ENCODE results near the gene PKHD1.
"Not testable (repeated sequence)": the region's sequence is repeated elsewhere in the genome, so short reads cannot be mapped to it uniquely, and the experiment has no call there.

PKHD1 gene

DNA sequence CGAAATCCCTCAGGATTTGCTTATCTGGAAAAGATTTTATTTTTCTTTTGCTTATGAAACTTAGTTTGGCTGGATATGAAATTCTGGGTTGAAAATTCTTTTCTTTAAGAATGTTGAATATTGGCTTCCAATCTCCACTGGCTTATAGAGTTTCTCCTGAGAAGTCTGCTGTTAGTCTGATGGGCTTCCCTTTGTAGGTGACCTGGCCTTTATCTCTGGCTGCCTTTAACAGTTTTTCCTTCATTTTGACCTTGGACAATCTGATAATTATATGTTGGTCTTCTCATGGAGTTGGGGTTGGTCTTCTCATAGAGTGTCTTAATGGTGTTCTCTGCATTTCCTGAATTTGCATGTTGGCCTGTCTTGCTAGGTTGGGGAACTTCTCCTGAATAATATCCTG, 234.3 kb downstream of the PKHD1 start:
- H3K27me3 Mint-ChIP-seq; H3K9me3 Mint-ChIP-seq; H3K27ac Mint-ChIP-seq; H3K36me3 Mint-ChIP-seq; H3K4me1 Mint-ChIP-seq; DNase-seq (ENCODE audit: low spot score in 2 of 2); ATAC-seq (ENCODE audit: low read depth); H3K4me3 Mint-ChIP-seq: not testable (repeated sequence)

GRCh38 chr6:51846531-51846930, 240.9 kb downstream of the PKHD1 start:
- ATAC-seq (ENCODE audit: low read depth): no peak
- no peaks in the 10 kb centered on the region for H3K9me3 Mint-ChIP-seq
- no peaks in the 10 kb centered on the region for H3K4me1 Mint-ChIP-seq
- no peak overlapping the region for H3K4me3 Mint-ChIP-seq
- H3K27me3 Mint-ChIP-seq: no peaks in the 10 kb centered on the region
- no peaks in the 10 kb centered on the region for H3K36me3 Mint-ChIP-seq
- DNase-seq (ENCODE audit: low spot score in 2 of 2): no peak
- no peak overlapping the region for H3K27ac Mint-ChIP-seq

- ATAC-seq (ENCODE audit: low read depth): no peak
- H3K27ac Mint-ChIP-seq: no peak overlapping the region
- no peaks in the 10 kb centered on the region for H3K36me3 Mint-ChIP-seq
- DNase-seq (ENCODE audit: low spot score in 2 of 2): no peak
- H3K4me1 Mint-ChIP-seq: no peaks in the 10 kb centered on the region
- no peak overlapping the region for H3K4me3 Mint-ChIP-seq
- H3K27me3 Mint-ChIP-seq: peaks cover 1% of the 10 kb centered on the region
- no peaks in the 10 kb centered on the region for H3K9me3 Mint-ChIP-seq
These were observed 243.1 kb downstream of the PKHD1 start for GRCh38 chr6:51844336-51844735.

DNA sequence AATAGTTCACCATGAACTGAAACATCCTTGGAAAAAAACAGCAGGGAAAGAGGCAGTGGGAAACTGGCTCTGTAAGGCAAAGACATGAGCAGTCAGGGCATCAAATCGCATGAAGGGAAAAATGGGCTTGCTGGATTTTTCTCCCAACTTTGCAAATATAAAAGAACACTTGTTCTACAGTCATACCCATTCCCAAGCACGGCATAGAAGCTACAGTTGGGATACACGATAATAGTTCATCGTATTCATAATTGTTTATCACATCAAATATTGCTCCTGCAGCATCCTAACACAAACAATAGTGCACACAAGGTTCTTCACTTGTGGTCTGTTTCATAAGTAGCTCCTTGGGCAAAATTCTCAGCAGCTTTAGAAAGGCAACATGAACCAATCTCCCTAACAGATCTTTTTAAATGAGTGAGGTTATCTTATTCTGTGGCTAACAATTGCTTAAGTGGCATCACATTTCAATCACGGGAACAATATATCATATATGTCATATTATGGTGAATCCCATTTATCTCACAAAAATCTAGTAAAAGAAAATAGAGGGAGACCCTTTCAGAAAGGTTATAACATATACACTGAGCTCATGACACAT, 243.9 kb downstream of the PKHD1 start:
- no peaks in the 10 kb centered on the region for H3K4me1 Mint-ChIP-seq
- H3K27ac Mint-ChIP-seq: no peak overlapping the region
- no peaks in the 10 kb centered on the region for H3K9me3 Mint-ChIP-seq
- no peaks in the 10 kb centered on the region for H3K36me3 Mint-ChIP-seq
- no peak overlapping the region for H3K4me3 Mint-ChIP-seq
- DNase-seq (ENCODE audit: low spot score in 2 of 2): no peak
- H3K27me3 Mint-ChIP-seq: peaks cover 1% of the 10 kb centered on the region
- no peak for ATAC-seq (ENCODE audit: low read depth)

DNA sequence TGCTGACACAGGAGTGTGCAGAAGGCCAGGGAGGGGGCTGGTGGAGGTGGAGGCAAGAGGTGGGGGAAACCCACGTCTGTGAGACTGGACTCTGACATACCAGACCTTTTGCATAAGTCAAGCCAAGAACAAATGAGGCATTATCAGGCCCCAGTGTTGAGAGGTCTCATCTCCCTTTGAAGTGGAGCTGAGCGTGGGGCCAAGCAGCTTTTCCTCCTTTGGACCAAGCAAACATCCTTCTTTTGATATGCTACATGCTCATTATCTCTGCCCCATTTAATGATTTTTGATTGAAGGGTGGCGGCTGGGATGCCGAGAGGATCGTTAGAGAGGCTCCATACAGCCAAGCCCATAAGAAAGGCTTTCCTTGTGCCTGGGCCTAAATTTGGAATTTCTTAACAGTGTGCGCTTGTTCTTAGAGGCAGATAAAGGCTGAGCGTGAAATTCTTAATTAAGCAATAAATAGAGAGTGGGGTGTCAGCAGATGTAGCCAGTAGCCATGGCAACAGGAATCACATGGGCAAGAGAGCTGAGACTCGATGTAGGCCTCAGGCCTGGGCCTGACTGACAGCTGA, 244.5 kb downstream of the PKHD1 start:
- Mint-ChIP-seq H3K4me3 (no peak overlapping the region), H3K36me3 (no peaks in the 10 kb centered on the region), H3K27ac (no peak overlapping the region), H3K4me1 (no peaks in the 10 kb centered on the region), H3K27me3 (peaks cover 1% of the 10 kb centered on the region), H3K9me3 (no peaks in the 10 kb centered on the region)
- ATAC-seq (ENCODE audit: low read depth) (no peak), DNase-seq (ENCODE audit: low spot score in 2 of 2) (no peak)

DNA sequence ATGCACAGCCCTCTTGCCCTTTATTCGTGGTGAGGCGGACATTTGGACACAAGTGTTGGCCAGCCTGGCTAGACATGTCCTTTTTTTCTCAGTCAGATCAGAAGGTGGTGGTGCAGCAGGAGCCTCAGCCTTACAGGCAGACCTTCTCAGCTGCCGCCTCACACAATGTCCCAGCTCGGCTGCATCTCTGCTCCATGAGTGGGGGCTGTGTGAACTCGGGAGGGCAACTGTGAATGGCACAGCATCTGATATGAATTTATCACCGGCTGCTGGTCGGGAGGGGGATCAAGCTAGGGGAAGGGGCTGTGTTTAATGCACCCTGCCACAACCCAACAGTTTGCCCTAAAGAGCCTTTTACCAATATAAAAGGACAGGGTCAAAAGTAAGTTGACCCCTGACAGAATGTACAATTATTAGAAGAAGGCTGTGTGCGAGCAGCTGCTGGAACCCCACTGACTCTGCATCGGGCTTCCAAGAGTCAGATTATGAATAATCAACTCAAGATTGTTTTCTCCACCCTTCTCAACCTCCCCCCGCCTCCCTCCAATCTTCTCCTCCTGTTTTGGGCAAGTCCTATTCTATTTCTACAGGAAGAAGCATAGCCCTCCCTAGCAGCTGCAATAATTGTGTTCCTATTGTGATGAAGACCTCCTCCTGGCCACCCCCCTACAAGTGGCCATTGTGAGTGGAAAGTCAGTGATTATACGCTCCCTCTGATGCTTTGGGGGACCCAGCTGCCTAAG, 245.2 kb downstream of the PKHD1 start:
- peaks cover 1% of the 10 kb centered on the region for H3K27me3 Mint-ChIP-seq
- no peak overlapping the region for H3K27ac Mint-ChIP-seq
- H3K4me3 Mint-ChIP-seq: no peak overlapping the region
- DNase-seq (ENCODE audit: low spot score in 2 of 2): no peak
- ATAC-seq (ENCODE audit: low read depth): no peak
- H3K36me3 Mint-ChIP-seq: no peaks in the 10 kb centered on the region
- H3K9me3 Mint-ChIP-seq: no peaks in the 10 kb centered on the region
- no peaks in the 10 kb centered on the region for H3K4me1 Mint-ChIP-seq

DNA sequence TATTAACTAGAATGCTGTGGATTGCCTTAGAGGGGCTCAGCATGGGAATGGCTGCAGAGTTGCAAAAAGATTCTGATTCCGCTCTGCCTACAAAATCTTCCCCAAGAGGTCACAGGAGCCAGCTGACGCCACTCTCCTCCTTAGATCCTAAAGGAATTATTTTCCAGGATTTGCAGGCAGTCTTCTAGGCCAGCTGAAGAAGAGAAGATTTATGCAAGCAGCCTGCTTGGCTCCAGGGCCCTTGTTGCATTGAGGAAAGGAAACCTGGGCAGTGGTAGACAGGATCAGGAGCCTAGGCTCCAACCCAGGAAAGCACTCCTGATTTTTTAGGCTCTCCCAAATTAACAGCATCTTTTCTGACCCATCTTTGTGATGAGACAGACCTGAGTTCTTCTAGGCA, 245.8 kb downstream of the PKHD1 start:
- Mint-ChIP-seq H3K36me3 (no peaks in the 10 kb centered on the region), H3K4me1 (no peaks in the 10 kb centered on the region), H3K9me3 (no peaks in the 10 kb centered on the region), H3K27me3 (peaks cover 1% of the 10 kb centered on the region), H3K27ac (no peak overlapping the region), H3K4me3 (no peak overlapping the region)
- no peak for DNase-seq (ENCODE audit: low spot score in 2 of 2)
- no peak for ATAC-seq (ENCODE audit: low read depth)

GRCh38 chr6:51839726-51840374, 247.6 kb downstream of the PKHD1 start:
- DNase-seq (ENCODE audit: low spot score in 2 of 2): no peak
- no peaks in the 10 kb centered on the region for H3K4me1 Mint-ChIP-seq
- H3K36me3 Mint-ChIP-seq: no peaks in the 10 kb centered on the region
- no peak overlapping the region for H3K27ac Mint-ChIP-seq
- no peak overlapping the region for H3K4me3 Mint-ChIP-seq
- no peaks in the 10 kb centered on the region for H3K9me3 Mint-ChIP-seq
- ATAC-seq (ENCODE audit: low read depth): no peak
- peaks cover 1% of the 10 kb centered on the region for H3K27me3 Mint-ChIP-seq

- Mint-ChIP-seq H3K27me3 (peaks cover 5% of the 10 kb centered on the region), H3K4me1 (no peaks in the 10 kb centered on the region), H3K27ac (no peak overlapping the region), H3K9me3 (peaks cover 3% of the 10 kb centered on the region), H3K36me3 (no peaks in the 10 kb centered on the region), H3K4me3 (no peak overlapping the region)
- ATAC-seq (ENCODE audit: low read depth) (no peak), DNase-seq (ENCODE audit: low spot score in 2 of 2) (no peak)
These were observed 256.7 kb downstream of the PKHD1 start for GRCh38 chr6:51830666-51831065.

GRCh38 chr6:51827580-51827979, 259.8 kb downstream of the PKHD1 start:
- H3K9me3 Mint-ChIP-seq: no peaks in the 10 kb centered on the region
- H3K27ac Mint-ChIP-seq: no peak overlapping the region
- H3K4me3 Mint-ChIP-seq: no peak overlapping the region
- no peaks in the 10 kb centered on the region for H3K36me3 Mint-ChIP-seq
- no peak for ATAC-seq (ENCODE audit: low read depth)
- peaks cover 5% of the 10 kb centered on the region for H3K27me3 Mint-ChIP-seq
- H3K4me1 Mint-ChIP-seq: no peaks in the 10 kb centered on the region
- DNase-seq (ENCODE audit: low spot score in 2 of 2): no peak

- Mint-ChIP-seq H3K27me3 (peaks cover 7% of the 10 kb centered on the region), H3K27ac (no peak overlapping the region), H3K4me1 (no peaks in the 10 kb centered on the region), H3K36me3 (no peaks in the 10 kb centered on the region), H3K9me3 (no peaks in the 10 kb centered on the region), H3K4me3 (no peak overlapping the region)
- DNase-seq (ENCODE audit: low spot score in 2 of 2) (no peak), ATAC-seq (ENCODE audit: low read depth) (no peak)
These were observed 262.5 kb downstream of the PKHD1 start for GRCh38 chr6:51824940-51825339.

GRCh38 chr6:51820555-51820954, 266.9 kb downstream of the PKHD1 start:
- Mint-ChIP-seq H3K27ac (no peak overlapping the region), H3K27me3 (peaks cover 5% of the 10 kb centered on the region), H3K4me3 (no peak overlapping the region), H3K36me3 (no peaks in the 10 kb centered on the region), H3K4me1 (no peaks in the 10 kb centered on the region), H3K9me3 (no peaks in the 10 kb centered on the region)
- DNase-seq (ENCODE audit: low spot score in 2 of 2) (no peak), ATAC-seq (ENCODE audit: low read depth) (no peak)

GRCh38 chr6:51818520-51819022, 268.8 kb downstream of the PKHD1 start:
- ATAC-seq (ENCODE audit: low read depth) (no peak), DNase-seq (ENCODE audit: low spot score in 2 of 2) (no peak)
- Mint-ChIP-seq H3K4me3 (no peak overlapping the region), H3K4me1 (no peaks in the 10 kb centered on the region), H3K9me3 (peaks cover under 1% of the 10 kb centered on the region), H3K27ac (no peak overlapping the region), H3K36me3 (no peaks in the 10 kb centered on the region), H3K27me3 (peaks cover 5% of the 10 kb centered on the region)

GRCh38 chr6:51817832-51818231, 269.6 kb downstream of the PKHD1 start:
- ATAC-seq (ENCODE audit: low read depth): no peak
- peaks cover 4% of the 10 kb centered on the region for H3K27me3 Mint-ChIP-seq
- H3K4me1 Mint-ChIP-seq: no peaks in the 10 kb centered on the region
- DNase-seq (ENCODE audit: low spot score in 2 of 2): no peak
- H3K27ac Mint-ChIP-seq: no peak overlapping the region
- no peak overlapping the region for H3K4me3 Mint-ChIP-seq
- peaks cover 3% of the 10 kb centered on the region for H3K9me3 Mint-ChIP-seq
- H3K36me3 Mint-ChIP-seq: no peaks in the 10 kb centered on the region

Measured in memory B cell (primary cell).